EH (cell line): ENCODE data around the gene NSUN3.
A peak's percentile ranks its signal among the peaks of the same experiment; 100 is the strongest.
"Not testable (repeated sequence)": the region's sequence is repeated elsewhere in the genome, so short reads cannot be mapped to it uniquely, and the experiment has no call there.

Source experiments
- DNase-seq: peaks from one replicate; pipeline ENCODE4 v3.0.0-alpha.2; 2015; ENCODE audit warnings: low read depth

Gene NSUN3

GRCh38 chr3:94062513-94063404 lies at the start of gene NSUN3, which contains the start of gene DHFR2:
NSUN3 (plus strand) TSS chr3:94063061; CDS start chr3:94063127, 66 bp downstream.
DHFR2 (minus strand) TSS chr3:94062916; CDS start chr3:94061511, 1,405 bp downstream.
- peak; percentile 99 for DNase-seq

- DNase-seq, result no peak
Measured at GRCh38 chr3:94015025-94015424, 47.8 kb upstream of the NSUN3 start.

- DNase-seq, result no peak
Measured at GRCh38 chr3:94019659-94020058, 43.2 kb upstream of the NSUN3 start.

DNA sequence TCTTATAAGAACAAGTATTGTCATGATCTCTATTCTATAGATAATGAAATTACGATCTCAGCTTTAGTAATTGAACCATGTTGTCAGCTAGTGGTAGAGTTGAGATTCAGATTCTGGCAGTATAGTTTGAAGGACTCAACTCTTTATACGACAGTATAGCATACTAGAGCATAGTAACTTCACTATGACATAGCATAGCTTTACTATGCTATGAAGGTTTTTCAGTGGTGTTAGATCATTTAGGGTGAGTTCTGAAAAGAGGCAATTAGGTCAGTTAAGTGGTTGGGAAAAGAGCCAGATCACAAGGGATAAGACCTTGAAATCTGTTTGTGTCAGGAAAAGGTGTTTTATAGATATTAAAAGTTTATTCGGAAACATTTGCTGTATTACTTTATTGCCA lies 42.6 kb upstream of the NSUN3 start:
- no peak for DNase-seq

- peak; percentile 51 for DNase-seq
Measured at GRCh38 chr3:94024385-94024784, 38.5 kb upstream of the NSUN3 start.

DNA sequence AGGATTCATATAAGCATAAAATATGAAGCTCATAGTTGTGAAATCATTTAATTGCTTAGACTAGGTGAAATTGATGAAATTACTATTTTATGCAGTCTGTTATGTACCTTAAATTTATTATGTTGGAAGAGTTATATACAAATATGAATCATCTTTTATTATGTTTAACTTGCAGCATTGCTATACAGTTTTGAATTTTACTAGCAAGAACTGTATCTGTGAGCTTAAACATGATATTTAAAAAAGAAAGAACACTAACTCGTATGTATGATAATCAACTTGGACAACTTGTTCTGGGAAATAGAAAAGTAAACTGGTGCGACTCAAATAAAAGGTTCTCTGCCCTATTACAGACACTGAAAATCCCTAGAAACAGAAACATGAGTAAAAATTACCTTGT lies 36.2 kb upstream of the NSUN3 start:
- no peak for DNase-seq

- DNase-seq, result no peak
Measured at GRCh38 chr3:94028093-94028837, 34.6 kb upstream of the NSUN3 start, which contains the start of gene STX19. STX19 (minus strand) TSS chr3:94028597; CDS start chr3:94015269, 13,328 bp downstream.

GRCh38 chr3:94036909-94037507 lies 25.9 kb upstream of the NSUN3 start:
- peak; percentile 70 for DNase-seq

DNA sequence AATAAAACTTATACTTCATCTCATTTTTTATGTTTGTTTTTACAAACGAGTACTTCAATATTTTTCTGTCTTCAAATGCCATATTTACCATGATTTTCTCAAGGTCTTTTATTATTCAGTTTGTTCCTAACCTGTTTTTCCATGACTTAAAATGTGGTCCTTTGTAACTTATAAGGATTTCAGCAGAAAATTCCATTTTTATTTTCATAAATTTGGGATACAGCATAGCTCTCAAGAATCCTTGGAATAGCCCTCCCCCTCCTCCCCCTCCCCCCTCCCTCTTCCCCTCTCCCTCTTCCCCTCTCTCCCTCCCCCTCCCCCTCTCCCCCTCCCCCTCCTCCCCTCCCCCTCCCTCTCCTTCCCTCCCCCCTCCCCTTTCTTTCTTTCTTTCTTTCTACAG lies 19.6 kb upstream of the NSUN3 start:
- DNase-seq, result no peak

GRCh38 chr3:94044100-94044936 lies 18.5 kb upstream of the NSUN3 start:
- DNase-seq, result not testable (repeated sequence)

DNA sequence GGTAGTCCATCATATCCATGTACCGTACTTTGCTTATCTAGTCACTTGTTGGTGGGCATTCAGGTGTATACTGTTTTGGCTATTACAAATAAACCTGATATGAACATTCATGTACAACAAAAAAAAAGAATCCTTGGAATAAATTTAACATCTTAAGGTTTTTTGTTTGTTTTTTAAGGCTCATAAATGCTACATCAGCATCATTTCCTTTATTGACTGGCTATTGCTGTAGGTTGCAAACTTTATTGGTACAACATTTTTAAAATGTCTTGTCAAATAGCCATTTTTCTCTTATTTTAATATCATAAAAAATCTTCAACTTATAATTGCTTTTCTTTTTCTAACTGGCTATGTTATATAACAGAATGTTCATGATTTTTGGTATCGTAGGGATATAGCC lies 16.3 kb upstream of the NSUN3 start:
- DNase-seq, result no peak

DNA sequence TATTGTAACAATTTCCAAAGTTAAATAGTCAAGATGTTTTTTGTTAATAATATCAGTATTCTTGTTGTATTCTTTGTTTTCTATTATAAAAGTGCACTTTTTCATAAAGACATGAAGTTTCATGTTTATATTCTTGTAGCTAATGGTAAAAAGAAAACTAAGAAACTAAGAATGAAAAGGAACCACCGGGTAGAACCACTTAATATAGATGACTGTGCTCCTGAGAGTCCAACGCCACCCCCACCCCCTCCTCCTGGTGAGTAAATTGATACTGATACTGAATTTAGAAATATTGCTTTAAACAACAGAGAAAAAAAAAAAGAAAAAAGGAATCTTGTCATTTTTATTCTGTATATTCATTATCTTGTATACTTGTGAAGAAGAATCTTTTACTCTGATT lies 13.6 kb upstream of the NSUN3 start:
- no peak for DNase-seq

DNA sequence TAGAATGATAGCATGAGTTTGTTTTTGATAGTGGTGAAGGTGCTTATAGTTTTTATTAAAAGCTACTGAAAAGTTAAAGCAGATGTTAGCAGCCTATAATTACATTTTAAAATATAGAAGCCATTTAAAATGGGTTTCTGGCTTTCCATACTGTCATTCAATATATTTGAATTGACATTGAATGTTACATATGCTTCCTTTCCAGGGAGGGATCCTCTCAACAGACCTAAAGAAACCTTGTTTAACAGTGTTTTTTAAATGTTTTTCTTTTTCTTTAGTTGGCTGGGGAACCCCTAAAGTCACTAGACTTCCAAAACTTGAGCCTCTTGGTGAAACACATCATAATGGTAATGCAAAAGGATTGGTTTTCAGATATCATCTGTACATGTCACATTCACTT lies 12.3 kb upstream of the NSUN3 start:
- no peak for DNase-seq

DNA sequence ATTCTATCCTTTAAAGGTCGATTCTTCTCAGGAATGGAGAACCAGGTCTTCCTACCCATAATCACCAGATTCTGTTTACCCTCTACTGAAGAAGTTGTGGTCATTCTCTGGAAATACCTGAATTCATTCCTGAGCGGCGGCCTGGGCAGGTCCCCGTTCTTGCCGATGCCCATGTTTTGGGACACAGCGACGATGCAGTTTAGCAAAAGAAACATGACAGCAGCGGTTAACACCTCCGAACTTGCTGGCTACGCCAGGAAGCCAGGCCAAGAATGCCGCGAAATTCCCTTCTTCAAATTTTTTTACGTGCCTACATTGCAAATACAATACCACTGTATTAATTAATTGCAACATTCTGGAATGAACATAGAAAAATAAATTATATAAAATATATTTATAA lies 1.6 kb upstream of the NSUN3 start:
- DNase-seq, result no peak

- no peak for DNase-seq
Measured at GRCh38 chr3:94063496-94064119, 747 bp downstream of the NSUN3 start.

DNA sequence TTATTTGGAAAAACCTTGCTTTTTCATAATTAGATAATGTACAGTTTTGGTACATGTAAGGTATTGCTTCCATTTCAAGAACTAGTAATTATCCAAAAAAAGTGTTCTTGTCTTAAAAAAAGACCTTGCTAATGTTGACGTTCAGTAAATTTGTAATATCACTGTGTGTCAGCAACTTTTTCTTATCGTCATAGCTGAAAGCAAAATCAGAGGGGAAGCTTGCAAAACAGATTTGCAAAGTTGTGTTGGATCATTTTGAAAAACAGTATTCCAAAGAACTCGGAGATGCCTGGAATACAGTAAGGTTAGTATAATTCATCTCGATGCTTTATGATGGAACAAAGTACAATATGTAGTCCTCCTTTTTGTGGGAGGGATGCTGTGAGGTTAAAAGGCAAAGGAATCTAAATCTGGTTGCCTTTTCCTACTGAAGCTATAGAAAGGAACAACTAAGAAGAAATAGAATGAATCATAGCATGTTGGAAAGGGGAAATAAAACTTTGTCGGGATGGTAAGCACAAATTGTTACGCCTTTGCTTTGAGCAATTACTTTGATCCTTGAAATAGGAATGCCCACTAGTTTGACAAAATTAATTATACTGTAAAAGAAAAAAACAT lies 1.5 kb downstream of the NSUN3 start:
- DNase-seq, result no peak

GRCh38 chr3:94065122-94065521 lies 2.3 kb downstream of the NSUN3 start:
- DNase-seq, result no peak

- no peak for DNase-seq
Measured at GRCh38 chr3:94065819-94066480, 3.1 kb downstream of the NSUN3 start.

- DNase-seq, result peak; percentile 7
Measured at GRCh38 chr3:94066506-94067500, 3.9 kb downstream of the NSUN3 start.
